Hematopoietic multipotent progenitor cell (in vitro differentiated cells): ENCODE data around the gene SARDH. TPM values are rescaled to one million over a fixed set of nuclear protein-coding genes. Genes with fewer than 3 reads are reported as not detected.

Experiments
- DNase-seq, 3 donors: peaks; one replicate each; pipeline ENCODE4 v3.0.0-alpha.2; 2011 to 2015; ENCODE audit warnings: low read depth in 2 of 3, low spot score in 2 of 3
- total RNA-seq: library from RNA; depleted of rRNA; stranded (reverse); fragments of >200 nt; gene quantifications from one replicate; pipeline ENCODE4 v1.2.3, GENCODE V29; 2012

Gene SARDH
- total RNA-seq, 1 donor = 10.5 TPM

GRCh38 chr9:133656211-133657119 lies 81.7 kb downstream of the SARDH start:
- no peak for DNase-seq

GRCh38 chr9:133655701-133656100 lies 82.5 kb downstream of the SARDH start:
- DNase-seq = no peak

DNA sequence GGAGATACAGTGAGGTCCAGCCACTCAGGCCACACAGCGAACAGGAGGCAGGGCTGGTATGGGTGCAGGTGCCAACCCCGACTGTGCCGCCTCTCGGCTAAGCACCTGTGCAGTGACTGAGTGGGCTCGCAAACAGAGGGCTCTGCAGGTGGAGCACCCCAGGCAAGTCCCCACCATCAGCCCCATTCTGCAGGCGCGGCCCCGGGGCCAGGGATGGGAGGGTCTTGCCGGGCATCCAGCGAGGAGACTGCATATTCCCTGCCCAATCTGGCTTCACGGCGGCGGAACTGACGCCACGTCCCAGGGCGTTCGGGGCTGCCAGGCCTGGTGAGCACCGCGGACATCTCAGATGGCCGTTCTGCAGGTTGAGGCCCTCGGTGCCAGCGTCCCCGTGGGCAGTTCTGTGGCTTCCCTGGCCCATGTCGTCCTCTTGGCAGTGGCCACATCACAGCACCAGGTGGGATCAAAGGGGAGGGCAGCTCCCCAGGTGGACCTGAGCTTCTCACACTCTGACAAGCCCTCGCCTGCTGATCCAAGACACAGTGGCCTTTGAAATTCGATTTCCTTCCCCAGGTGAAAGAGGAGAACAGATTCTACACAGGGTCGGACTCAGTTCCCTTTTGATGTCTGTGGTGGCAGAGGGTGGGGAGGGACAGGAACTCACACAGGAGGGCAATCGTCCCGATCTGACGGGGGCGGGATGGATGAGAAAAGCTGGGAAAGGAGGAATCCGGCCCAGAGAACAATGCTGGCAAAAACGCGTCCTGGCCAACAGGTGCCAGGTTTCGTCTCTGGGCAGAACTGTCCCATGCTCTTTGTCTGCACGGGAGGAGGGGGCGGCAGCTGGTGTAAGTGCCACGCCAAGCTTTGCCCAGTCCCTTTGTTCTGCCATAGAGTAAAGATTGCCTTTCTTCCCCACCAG lies 83.2 kb downstream of the SARDH start:
- DNase-seq = no peak

DNA sequence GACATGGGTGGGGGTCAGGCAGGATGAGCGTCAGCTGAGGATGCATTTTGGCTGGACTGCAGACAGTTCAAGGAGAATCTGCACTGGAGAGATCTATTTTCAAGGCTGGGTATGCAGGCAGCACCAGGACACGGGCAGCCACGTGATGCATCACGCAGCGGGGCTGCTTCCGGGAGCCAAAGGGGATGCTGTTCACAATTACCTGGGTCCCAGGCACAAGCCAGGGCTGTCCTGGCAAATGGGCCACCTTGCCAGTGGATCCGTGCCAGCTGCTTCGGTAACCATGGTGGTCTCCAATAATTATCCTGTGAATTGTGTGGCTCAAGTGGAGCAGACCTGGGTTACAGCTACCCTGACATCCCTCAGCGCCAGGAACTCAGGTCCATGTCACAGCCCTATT lies 84.5 kb downstream of the SARDH start:
- no peak for DNase-seq

DNA sequence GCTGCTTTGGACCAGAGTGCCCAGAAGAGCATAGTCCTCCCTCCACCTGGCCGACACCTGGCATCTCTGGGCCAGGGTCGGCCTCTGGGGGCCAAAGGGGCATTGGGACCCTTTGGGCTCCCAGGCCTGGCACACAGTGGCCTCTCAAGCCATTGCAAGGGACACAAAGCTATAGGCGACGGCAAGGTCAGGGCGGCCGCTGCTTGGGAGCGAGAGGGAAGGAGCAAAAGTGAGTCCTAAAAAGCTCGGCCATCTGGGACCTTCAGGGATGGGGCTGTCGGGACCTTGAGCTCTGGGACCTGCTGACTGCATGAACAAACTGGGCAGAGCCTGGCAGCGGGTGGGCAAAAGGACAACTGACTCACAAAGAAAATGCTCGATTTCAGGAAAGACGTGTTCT lies 88.1 kb downstream of the SARDH start:
- no peak for DNase-seq

DNA sequence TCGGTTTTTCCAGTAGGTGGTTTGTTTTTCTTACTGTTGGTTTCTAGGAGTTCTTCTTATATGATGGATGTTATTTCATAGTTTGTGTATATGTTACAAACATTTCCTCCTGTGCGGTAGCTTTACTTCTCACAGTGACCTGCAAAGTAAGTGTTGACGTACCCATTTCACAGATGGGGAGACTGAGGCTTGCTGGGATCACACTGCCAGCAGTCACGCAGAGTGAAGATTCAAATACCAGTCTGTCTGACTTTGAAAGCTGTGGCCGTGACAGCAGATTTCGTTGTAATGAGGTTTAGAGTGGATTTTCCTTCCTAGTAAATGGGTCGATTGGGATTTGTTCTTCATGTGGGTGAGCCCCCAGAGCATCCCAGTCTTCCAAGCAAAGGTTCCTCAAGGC lies 89.0 kb downstream of the SARDH start:
- no peak for DNase-seq

GRCh38 chr9:133647765-133648469 lies 90.2 kb downstream of the SARDH start:
- DNase-seq = no peak

- DNase-seq = no peak
Measured at GRCh38 chr9:133647148-133647547, 91.0 kb downstream of the SARDH start.

DNA sequence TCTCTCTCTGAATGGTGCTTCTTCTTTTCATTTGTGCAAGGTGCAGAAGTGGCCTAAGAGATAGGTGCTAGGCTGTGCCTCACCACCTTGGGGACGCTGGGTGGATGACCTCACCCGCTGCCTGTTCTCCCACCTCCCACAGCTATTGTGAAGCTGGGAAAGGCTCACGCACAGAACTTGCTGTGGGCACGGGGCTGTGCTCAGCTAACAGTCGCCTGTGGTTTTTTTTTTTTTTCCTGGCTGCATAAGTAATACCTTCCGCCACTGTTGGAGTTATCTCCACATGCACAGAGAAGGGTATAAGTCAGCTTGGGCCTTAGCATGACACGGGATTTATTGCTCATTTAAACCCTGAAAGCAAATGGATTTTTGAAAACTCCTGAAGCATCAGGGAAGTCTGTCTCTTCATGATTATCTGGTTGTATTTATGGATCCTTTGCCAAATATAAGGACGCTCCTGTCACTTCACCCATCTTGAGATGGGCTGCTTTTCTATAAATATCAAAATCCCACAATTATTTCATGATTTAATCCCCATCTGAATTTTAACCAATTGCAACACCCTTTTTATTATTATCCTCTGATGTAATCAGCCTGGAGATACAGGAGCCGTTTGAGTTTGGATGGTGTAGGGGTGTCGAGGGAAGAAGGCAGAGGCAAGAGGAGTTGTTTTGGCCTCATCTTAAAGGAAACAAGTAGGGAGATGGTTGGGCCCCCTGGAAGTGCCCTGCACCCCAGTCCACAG lies 93.0 kb downstream of the SARDH start:
- DNase-seq = peak in 2 of 3 donors; percentile 20 to 31

DNA sequence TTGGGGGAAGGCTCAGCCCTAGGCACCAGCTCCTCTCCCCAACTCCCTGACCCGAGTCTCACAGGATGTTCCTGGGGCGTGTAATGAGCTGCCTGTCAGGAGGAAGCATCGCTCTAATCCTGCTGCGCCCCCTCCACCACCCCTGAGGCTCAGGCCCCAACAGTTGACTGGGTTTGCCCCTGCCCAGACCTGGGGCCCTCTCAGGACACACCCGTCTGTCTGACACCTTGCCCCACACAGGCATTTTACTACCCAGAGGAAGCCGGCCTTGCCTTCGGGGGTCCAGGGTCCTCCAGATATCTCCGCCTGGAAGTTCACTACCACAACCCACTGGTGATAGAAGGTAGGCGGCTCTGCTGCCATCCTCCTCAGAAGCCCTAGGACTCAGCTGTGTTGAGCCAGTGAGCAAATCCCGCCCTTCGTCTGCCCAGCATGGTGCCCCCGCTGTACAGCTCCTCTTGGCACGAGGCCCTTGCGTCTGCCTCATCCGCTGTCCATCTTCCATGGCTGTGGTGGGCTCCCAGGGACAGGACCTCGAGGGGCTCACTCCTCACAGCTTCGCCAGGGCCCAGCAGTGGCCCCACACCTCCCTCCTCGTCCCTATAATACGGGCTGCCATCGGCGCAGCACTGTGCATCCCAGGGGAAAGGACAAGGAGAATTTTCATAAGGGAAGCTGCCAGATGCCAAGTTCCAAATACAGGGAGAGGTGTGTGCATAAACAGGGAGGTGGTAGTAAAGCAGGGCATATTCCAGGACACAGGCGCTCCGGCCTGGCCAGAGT lies 94.0 kb downstream of the SARDH start:
- DNase-seq = no peak

DNA sequence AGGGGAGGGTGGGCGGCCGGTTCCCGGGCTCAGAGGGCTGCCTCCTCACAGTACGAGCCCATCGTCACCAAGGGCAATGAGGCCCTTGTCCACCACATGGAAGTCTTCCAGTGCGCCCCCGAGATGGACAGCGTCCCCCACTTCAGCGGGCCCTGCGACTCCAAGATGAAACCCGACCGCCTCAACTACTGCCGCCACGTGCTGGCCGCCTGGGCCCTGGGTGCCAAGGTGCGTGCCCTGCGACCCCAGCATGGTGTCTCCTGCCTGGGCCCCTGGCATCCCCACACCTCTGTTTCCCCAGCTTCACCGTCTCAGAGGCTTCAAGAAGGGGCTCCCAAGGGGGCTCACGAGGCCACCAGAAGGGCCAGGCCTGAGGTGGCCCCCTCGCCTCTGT lies 94.8 kb downstream of the SARDH start:
- no peak for DNase-seq

DNA sequence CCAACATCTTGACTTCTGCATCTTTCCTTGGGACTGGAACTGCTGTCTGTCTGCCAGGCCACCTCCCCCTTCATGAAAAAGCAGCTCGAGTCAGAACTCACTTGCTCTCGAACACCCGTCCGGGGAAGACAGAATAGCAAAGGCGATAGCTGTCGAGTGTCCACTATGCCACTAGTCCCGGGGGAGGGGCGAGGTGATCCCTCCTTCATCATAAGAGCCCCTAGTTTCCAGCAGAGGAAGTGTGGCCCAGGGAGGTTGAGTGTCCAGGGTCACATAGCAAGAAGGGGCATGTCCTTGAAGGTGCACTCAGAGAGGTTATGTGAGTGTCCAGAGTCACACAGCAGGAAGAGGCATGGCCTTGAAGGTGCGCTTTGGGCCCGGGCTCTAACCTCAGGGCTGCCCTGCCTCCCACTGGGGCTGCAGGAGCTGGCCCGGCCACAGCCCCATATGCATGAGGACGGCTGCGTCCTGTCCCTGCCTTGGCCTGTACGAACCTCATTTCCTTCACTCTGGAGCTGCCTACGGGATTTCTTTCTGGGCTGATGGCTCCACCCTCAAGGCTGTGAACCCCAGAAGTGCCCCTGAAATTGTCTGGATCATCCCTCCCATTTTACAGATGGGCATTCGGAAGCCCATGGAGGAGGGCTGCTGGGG lies 95.3 kb downstream of the SARDH start:
- no peak for DNase-seq

DNA sequence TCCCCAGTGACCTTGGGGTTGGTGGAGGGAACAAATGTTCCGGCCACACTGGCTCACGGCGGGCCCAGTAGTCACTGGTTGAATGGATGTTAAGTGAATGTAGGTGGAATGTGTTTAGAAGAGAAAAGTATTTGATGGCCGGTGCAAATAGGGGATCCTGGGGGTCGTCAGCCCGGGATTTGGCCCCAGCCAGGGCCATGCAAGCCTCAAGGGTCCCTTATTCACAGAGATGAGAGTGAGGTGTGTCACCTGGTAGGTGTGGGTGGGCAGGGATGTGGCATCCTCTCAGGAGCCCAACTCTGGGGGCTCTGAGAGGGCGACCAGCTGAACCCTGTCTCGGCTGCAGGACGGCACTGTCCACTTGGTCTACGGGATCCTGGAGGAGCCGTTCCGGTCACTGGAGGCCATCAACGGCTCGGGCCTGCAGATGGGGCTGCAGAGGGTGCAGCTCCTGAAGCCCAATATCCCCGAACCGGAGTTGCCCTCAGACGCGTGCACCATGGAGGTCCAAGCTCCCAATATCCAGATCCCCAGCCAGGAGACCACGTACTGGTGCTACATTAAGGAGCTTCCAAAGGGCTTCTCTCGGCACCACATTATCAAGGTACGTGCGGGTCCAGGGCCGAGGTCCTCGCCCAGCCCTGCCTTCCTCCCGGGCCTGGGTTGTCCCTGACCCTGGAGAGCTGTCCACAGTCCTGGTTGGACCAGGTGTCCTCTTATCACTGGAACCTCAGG lies 96.1 kb downstream of the SARDH start:
- DNase-seq = no peak

GRCh38 chr9:133641396-133641655 lies 96.8 kb downstream of the SARDH start:
- DNase-seq = no peak

DNA sequence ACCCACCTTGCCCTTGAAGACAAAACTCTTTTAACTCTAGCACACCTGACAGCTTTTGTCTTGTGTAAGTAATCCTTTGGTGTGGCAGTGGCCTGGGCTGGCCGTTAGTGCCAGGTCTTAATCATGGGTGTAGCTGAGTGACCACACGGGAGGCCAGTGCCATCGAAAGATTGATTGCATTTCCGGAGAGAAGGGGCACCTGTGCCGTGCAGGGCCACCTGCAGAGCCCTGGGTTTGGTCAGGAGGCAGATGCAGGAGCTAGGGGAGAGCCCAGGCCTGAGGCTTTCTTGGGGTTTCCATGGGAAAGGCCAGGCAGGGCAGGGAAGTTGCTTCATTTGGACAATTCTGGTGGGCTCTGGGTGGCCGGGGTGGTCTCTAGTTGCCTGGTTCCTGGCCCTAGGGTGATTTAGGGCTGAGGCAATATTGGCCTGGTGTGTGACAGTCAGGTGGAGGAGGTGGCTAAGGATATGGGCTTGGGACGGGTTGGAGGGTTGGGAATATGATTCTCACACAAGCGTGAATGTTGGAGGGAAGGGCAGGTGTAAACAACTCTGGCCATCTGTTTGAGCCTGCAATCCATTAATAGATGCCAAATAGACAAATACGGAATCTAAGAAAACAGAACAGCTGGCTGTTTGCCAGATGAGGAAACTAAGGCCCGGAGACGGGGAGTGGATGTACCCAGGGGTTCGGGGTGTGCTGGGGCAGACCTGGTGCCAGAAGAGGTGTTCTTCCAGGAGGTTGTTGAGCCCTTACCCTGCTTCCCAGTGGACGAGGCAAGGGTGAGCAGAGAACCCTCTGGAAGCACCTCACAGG lies 97.4 kb downstream of the SARDH start:
- DNase-seq = no peak

DNA sequence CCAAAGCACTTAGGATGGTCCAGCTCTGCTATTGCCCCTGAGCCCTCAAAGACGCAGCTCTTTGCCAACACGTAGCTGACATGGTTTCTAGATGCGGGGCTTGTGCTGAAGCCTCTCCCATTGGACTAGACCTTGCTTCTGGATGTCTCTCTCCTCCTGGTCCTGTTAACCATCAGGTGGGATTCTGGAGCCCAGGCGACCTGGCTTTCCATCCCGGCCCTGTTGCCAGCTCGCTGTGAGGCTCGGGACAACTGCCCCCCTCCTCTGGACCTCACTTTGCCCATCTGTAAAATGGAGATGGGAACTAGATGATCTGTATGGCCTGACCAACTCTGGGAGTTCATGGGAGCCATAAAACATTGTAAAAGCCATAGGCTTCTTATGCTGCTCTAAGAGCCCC lies 98.0 kb downstream of the SARDH start:
- DNase-seq = no peak

- no peak for DNase-seq
Measured at GRCh38 chr9:133639613-133640012, 98.5 kb downstream of the SARDH start.

DNA sequence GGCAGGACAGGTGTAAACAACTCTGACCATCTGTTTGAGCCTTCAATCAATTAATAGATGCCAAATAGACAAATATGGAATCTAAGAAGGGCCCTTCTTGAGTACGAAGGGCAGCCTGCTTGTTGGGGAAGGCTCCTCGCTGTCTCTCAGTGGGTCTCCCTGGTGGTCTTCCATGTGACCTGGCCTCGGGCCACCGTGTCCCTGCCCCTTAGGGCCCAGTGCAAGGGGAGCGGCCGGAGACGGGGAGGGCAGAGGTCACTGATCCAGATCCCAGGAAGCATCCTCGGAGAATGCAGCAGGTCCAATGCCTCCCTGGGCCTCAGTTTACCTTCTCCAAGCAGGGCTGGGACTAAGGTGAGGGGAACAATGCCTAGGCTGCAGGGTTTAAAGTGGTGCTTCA lies 99.4 kb downstream of the SARDH start:
- no peak for DNase-seq
